ENCODE results near the gene NLRP2B.
"Not testable (repeated sequence)": the region's sequence is repeated elsewhere in the genome, so short reads cannot be mapped to it uniquely, and the experiment has no call there.

The NLRP2B gene

GRCh38 chrX:57680160-57680559, at the start of gene NLRP2B:
TSS of gene NLRP2B (minus strand) at chrX:57680260.
- H3K27ac ChIP-seq (ENCODE audit: low read length): no peak within 1 kb of the TSS
- DNase-seq: no peak
- 0 out of 2 replicates have a peak, but pooled peaks cover 4% of the 10 kb centered on the region for H3K4me1 ChIP-seq (ENCODE audit: low read length)
- no peaks in the 10 kb centered on the region for H3K9me3 ChIP-seq (replicated peaks; ENCODE audit: insufficient read depth, low read length)
- TF ChIP-seq EZH2phosphoT487 (IDR thresholded peaks at IDR 0.05; ENCODE audit: low read length) (no peak), CTCF (IDR thresholded peaks at IDR 0.05; ENCODE audit: low read length) (no peak), EZH2 (optimal IDR thresholded peaks at IDR 0.05; ENCODE audit: low read depth, low read length) (no peak)
- no peaks in the 10 kb centered on the region for H3K36me3 ChIP-seq (replicated peaks; ENCODE audit: insufficient read depth, low read length)
- peaks cover 4% of the 10 kb centered on the region; the same call in 1 of the 2 replicates for H3F3A ChIP-seq (ENCODE audit: insufficient read depth, low read length)
- H3K4me3 ChIP-seq (ENCODE audit: low read length): no peak within 1 kb of the TSS
- H3K9ac ChIP-seq (ENCODE audit: low read length): no peak within 1 kb of the TSS
- H4K20me1 ChIP-seq (ENCODE audit: insufficient read depth, low read length): no peaks in the 10 kb centered on the region
- no peak within 1 kb of the TSS for H2AFZ ChIP-seq (ENCODE audit: low read length)
- no peaks in the 10 kb centered on the region for H3K27me3 ChIP-seq (replicated peaks; ENCODE audit: insufficient read depth, low read length)
- no peaks in the 10 kb centered on the region for H3K79me2 ChIP-seq (ENCODE audit: low read length)
- no peak within 1 kb of the TSS for H3K4me2 ChIP-seq (ENCODE audit: low read depth, low read length)
- no peaks in the 10 kb centered on the region for H3K9me2 ChIP-seq (replicated peaks; ENCODE audit: insufficient read depth, low read length)

- H3K27me3 ChIP-seq (replicated peaks; ENCODE audit: insufficient read depth, low read length); H3K27ac ChIP-seq (ENCODE audit: low read length); H3K79me2 ChIP-seq (ENCODE audit: low read length); H3K4me2 ChIP-seq (ENCODE audit: low read depth, low read length); H3K9me2 ChIP-seq (replicated peaks; ENCODE audit: insufficient read depth, low read length); H2AFZ ChIP-seq (ENCODE audit: low read length); H3K4me1 ChIP-seq (ENCODE audit: low read length); H3K4me3 ChIP-seq (ENCODE audit: low read length); H4K20me1 ChIP-seq (ENCODE audit: insufficient read depth, low read length); DNase-seq; H3F3A ChIP-seq (ENCODE audit: insufficient read depth, low read length); H3K9me3 ChIP-seq (replicated peaks; ENCODE audit: insufficient read depth, low read length); H3K36me3 ChIP-seq (replicated peaks; ENCODE audit: insufficient read depth, low read length); H3K9ac ChIP-seq (ENCODE audit: low read length): not testable (repeated sequence)
Measured at GRCh38 chrX:57725995-57726394, 45.9 kb upstream of the NLRP2B start.

GRCh38 chrX:57681341-57681740, 1.3 kb upstream of the NLRP2B start:
- Histone ChIP-seq H3K4me1 (ENCODE audit: low read length) (0 out of 2 replicates have a peak, but pooled peaks cover 4% of the 10 kb centered on the region), H3K79me2 (ENCODE audit: low read length) (no peaks in the 10 kb centered on the region), H4K20me1 (ENCODE audit: insufficient read depth, low read length) (no peaks in the 10 kb centered on the region), H3K27me3 (replicated peaks; ENCODE audit: insufficient read depth, low read length) (no peaks in the 10 kb centered on the region), H3K4me2 (ENCODE audit: low read depth, low read length) (no peak overlapping the region), H3K9me2 (replicated peaks; ENCODE audit: insufficient read depth, low read length) (no peaks in the 10 kb centered on the region), H3K4me3 (ENCODE audit: low read length) (no peak overlapping the region), H3K36me3 (replicated peaks; ENCODE audit: insufficient read depth, low read length) (no peaks in the 10 kb centered on the region), H3K9ac (ENCODE audit: low read length) (no peak overlapping the region), H3K9me3 (replicated peaks; ENCODE audit: insufficient read depth, low read length) (no peaks in the 10 kb centered on the region), H3F3A (ENCODE audit: insufficient read depth, low read length) (peaks cover 4% of the 10 kb centered on the region; the same call in 1 of the 2 replicates), H2AFZ (ENCODE audit: low read length) (no peak overlapping the region), H3K27ac (ENCODE audit: low read length) (no peak overlapping the region)
- no peak for TF ChIP-seq EZH2phosphoT487 (IDR thresholded peaks at IDR 0.05; ENCODE audit: low read length)
- no peak for TF ChIP-seq CTCF (IDR thresholded peaks at IDR 0.05; ENCODE audit: low read length)
- no peak for TF ChIP-seq EZH2 (optimal IDR thresholded peaks at IDR 0.05; ENCODE audit: low read depth, low read length)
- no peak for DNase-seq

- no peak for DNase-seq
- H3K36me3 ChIP-seq (replicated peaks; ENCODE audit: insufficient read depth, low read length): no peaks in the 10 kb centered on the region
- no peaks in the 10 kb centered on the region for H3K27me3 ChIP-seq (replicated peaks; ENCODE audit: insufficient read depth, low read length)
- H3K9me3 ChIP-seq (replicated peaks; ENCODE audit: insufficient read depth, low read length): no peaks in the 10 kb centered on the region
- H3K9ac ChIP-seq (ENCODE audit: low read length): no peak overlapping the region
- TF ChIP-seq EZH2 (optimal IDR thresholded peaks at IDR 0.05; ENCODE audit: low read depth, low read length): no peak
- no peak for TF ChIP-seq CTCF (IDR thresholded peaks at IDR 0.05; ENCODE audit: low read length)
- no peak for TF ChIP-seq EZH2phosphoT487 (IDR thresholded peaks at IDR 0.05; ENCODE audit: low read length)
- no peaks in the 10 kb centered on the region for H3K9me2 ChIP-seq (replicated peaks; ENCODE audit: insufficient read depth, low read length)
- H3K79me2 ChIP-seq (ENCODE audit: low read length): no peaks in the 10 kb centered on the region
- no peak overlapping the region for H2AFZ ChIP-seq (ENCODE audit: low read length)
- H3K4me1 ChIP-seq (ENCODE audit: low read length): 0 out of 2 replicates have a peak, but pooled peaks cover 4% of the 10 kb centered on the region
- H3K4me2 ChIP-seq (ENCODE audit: low read depth, low read length): no peak overlapping the region
- H4K20me1 ChIP-seq (ENCODE audit: insufficient read depth, low read length): no peaks in the 10 kb centered on the region
- H3K4me3 ChIP-seq (ENCODE audit: low read length): no peak overlapping the region
- H3K27ac ChIP-seq (ENCODE audit: low read length): no peak overlapping the region
- H3F3A ChIP-seq (ENCODE audit: insufficient read depth, low read length): peaks cover 4% of the 10 kb centered on the region; the same call in 1 of the 2 replicates
Measured at GRCh38 chrX:57678686-57679428, 1.2 kb downstream of the NLRP2B start.

All from MM.1S (cell line).